GM19324 (cell line): Measurements from ENCODE around the gene ANGEL2.

Experiments
- ATAC-seq: cut with Tn5 transposase; IDR thresholded peaks from one replicate; pipeline ENCODE4 v1.9.1; 2021; ENCODE audit warnings: mild to moderate bottlenecking, moderate library complexity; ENCODE audit not compliant: unreplicated experiment, low FRiP score

The ANGEL2 gene

GRCh38 chr1:212952641-212952976 is 63.1 kb downstream of the ANGEL2 start:
- no peak for ATAC-seq

DNA sequence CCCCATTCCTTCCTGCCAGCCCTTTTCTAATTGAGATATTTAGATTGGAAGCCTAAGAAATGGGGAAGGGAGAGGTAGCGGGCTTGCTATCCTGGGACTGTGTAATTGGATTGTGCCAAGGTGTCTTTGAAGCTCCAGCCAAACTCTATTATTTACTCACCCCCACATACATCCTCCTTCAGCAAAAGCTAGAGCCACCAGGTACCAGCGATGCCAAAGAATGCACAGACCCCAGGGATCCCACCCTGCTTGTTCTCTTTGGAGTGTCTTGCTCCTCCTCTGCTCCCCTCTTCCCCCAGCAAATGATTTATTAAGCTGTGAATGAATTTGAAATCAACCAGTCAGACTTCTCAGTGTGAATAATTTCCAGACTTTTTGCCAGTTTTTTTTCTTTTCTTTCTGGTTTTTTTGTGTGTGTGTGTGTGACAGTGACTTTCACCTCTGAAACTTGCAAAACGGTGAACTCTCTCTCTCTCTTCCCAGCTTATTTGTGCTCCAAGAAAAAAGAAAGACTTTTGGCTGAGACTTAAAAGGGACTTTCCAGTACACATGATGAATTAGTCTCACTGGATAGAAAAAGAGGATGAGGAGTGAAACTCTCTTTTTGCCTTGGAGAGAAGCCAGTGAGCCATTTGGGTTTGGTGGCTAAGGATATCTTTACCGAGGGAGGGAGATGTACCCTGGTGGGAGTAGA is 63.6 kb downstream of the ANGEL2 start:
- ATAC-seq: no peak

DNA sequence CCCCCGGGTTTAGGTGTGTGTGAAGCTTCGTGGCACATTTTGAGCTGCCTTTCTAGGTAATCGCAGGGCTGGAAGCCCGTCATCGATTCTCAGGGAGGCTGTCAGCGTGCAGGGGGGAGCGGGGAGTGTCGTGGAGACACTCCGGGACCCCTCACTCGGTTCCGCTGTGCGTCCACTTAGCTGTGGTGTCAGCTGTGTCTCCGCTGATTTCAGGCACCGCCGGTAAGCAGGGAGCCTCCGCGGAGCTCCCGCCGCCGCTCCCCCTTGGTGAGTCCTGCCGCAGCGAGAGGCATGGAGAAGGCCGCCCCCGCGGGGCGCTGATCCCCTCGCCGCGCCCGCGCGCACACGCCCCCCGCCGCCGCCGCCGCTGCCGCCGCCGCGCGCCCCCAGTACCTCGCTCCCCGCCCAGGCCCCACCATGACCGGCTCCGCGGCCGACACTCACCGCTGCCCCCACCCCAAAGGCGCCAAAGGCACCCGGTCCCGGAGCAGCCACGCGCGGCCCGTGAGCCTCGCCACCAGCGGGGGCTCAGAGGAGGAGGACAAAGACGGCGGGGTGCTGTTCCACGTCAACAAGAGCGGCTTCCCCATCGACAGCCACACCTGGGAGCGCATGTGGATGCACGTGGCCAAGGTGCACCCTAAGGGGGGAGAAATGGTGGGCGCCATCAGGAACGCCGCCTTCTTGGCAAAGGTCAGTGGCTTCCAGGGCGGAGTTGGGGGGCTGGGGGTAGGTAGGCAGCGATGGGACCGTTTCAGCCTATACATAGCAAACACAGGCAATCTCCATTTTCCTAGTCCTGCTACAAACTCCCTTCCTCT is 64.3 kb downstream of the ANGEL2 start:
- no peak for ATAC-seq

DNA sequence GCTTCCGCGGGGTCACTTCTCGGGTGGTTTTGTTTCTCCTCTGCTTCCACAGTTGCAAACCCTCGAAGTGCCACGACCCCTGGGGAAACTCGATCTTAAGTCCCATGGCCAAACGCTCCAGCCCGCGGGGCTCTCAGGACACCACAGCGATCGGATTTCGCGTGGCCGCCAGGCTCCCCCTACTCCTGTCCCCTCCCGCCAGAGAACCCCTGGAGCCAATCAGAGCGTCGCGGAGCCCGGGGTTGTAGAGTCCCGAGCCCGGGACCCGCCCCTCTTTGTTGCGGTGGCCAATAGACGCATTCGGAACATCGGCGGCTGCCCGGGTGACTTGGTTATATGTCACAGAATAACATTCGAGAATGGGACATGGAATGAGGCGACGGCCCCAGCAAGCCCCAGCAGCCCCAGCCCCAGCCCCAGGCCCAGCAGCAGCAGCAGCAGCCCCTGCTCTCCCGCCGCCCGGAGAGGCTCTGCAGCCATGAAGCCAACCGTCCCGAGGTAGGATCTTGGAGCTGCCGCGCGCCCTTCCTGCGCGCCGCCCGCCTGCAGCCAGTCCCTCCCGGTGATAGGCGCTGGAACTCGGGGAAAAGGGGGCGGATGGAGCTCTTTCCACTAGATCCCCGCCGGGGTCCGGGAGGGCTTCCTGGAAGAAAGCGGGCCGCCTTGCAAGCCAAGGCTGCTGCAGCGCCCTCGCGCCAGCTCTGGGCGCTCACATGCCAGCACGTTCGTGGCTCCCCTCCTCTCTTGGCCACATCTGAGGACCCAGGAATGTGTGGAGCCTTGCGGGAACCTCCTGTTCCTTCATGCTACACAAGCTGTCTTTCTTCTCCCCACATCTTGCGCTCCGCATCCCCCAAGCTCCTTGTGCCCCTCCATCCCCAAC is 65.2 kb downstream of the ANGEL2 start, which contains the start of gene VASH2:
Gene VASH2 (plus strand): TSS at position 299 of the 883 bp plus-strand sequence. CDS start 1,002 bp downstream, outside the sequence.
- ATAC-seq: peak; percentile 97

DNA sequence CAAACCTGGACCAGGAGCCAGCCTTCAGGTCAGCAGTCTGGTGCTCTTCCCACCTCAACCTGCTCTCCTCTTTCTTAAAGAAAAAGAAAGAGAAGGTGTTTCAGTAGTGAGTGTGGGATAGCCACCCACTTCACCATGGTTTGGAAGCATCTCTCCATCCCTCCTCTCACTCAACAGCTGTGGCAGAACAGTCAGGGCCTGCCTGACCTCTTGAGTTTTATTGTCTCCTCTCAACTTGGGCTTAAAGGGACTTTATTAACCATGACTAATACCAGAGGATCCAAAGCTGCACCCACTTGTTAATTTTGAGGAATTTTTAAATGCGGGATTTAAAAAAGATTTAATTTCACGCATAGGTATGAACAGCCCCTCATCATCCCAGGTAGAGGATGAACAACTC is 65.9 kb downstream of the ANGEL2 start:
- no peak for ATAC-seq

DNA sequence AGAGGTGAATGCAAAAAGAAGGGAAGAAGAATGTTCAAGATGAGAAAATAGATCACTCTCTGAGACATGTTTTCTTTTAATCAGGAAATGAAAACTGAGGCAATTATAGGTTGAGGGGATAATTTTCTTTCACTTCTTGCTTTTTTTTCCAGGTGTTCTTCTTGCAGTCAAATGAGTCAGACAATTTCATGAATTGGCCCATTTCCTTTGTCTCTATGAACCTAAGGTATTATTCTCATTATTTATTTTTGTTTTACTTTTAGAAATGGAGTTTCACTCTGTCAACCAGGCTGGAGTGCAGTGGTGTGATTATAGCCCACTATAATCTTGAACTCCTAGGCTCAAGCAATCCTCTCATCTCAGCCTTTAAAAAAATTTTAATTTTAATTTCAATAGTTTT is 68.8 kb downstream of the ANGEL2 start:
- ATAC-seq: no peak

GRCh38 chr1:212945463-212946160 is 70.1 kb downstream of the ANGEL2 start:
- ATAC-seq: no peak

DNA sequence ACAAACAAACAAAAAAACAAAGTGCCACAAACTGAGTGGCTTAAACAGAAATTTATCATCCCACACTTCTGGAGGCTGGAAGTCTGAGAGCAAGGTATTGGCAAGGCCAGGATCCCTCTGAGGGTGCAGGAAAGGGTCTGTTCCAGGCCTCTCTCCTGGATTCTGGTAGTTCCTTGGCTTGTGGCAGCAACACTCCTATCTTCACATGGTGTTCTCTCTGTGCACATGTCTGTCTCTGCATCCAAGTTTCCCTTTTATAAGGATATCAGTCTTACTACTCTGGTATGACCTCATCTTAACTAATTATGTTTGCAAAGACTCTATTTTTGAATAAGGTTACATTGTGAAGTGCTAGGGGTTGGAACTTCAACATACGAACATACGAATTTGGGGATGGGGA is 70.6 kb downstream of the ANGEL2 start:
- ATAC-seq: no peak

DNA sequence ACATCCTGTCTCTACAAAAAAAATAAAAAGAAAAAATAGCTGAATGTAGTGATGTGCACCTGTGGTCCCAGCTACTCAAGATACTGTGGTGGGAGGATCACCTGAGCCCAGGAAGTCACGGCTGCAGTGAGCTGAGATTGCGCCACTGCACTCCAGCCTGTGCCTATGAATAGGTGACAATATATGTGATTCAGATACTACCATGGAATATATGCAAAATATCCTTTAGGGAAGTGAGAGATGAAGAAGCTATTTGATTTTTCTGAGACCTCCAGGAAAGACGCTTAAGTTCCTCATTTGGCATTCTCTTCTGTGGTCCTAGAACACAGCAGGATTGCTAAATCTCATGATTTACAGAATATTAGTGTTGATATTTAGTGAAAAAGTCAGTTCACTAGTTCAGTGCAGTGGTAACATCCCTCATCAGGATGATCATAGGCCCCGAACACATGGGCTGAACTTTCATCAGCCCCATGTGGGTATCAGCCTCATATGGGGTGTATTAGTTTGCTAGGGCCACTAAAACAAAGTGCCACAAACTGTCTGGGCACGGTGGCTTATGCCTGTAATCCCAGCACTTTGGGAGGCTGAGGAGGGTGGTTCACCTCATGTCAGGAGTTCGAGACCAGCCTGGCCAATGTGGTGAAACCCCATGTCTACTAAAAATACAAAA is 71.3 kb downstream of the ANGEL2 start:
- no peak for ATAC-seq

DNA sequence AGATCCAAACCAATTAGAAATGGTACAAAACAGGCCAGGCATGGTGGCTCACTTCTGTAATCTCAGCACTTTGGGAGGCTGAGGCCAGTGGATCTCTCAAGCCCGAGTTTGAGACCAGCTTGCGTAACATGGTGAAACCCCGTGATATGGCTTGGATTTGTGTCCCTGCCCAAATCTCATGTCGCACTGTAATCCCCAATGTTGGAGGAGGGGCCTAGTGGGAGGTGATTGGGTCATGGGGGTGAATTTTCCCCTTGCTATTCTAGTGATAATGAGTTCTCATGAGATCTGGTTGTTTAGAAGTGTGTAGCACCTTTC is 72.3 kb downstream of the ANGEL2 start:
- ATAC-seq: no peak

GRCh38 chr1:212942679-212943392 is 72.8 kb downstream of the ANGEL2 start:
- ATAC-seq: no peak
